Prostate gland (tissue), 2 donors: ENCODE results near the gene MLIP. TPM values are rescaled to one million over a fixed set of nuclear protein-coding genes. Genes with fewer than 3 reads are reported as not detected.
"Not testable (repeated sequence)": the region's sequence is repeated elsewhere in the genome, so short reads cannot be mapped to it uniquely, and the experiment has no call there.

Experiments
- DNase-seq: peaks from one replicate; pipeline ENCODE4 v3.0.0-alpha.2; 2019; ENCODE audit warnings: low spot score
- H3K27ac ChIP-seq, 2 donors: fragments of 200-600 bp; sonication (generic); 2 replicates each; pipeline ENCODE4 v1.5.1; 2017 to 2019
- H3K27me3 ChIP-seq: fragments of 200-600 bp; sonication (generic); replicated peaks from 2 replicates; pipeline ENCODE4 v1.5.1; 2019; ENCODE audit not compliant: insufficient read depth
- H3K36me3 ChIP-seq, 2 donors: fragments of 200-600 bp; sonication (generic); 1 replicate in 1 of 2; 2 replicates in 1 of 2; pipeline versions ENCODE4 v1.5.1 to v1.8.1; 2017 to 2019
- H3K4me1 ChIP-seq: fragments of 200-600 bp; sonication (generic); replicated peaks from 2 replicates; pipeline ENCODE4 v1.5.1; 2019
- H3K4me3 ChIP-seq, 2 donors: fragments of 200-600 bp; sonication (generic); 2 replicates each; pipeline ENCODE4 v1.5.1; 2017 to 2019
- H3K9me3 ChIP-seq: fragments of 200-600 bp; sonication (generic); 2 replicates; pipeline ENCODE4 v1.5.1; 2017
- CTCF ChIP-seq, 4 experiments: fragments of 200-600 bp in 2 of 4; fragments of 450-650 bp in 2 of 4; sonication (generic) in 2 of 4; IDR thresholded peaks; 1 replicate in 3 of 4; 2 replicates in 1 of 4; pipeline ENCODE4 v1.5.1; 2016 to 2019; ENCODE audit warnings: antibody characterized with exemption in 4 of 4, mild to moderate bottlenecking in 2 of 4, moderate library complexity in 2 of 4
- POLR2A ChIP-seq: fragments of 450-650 bp; IDR thresholded peaks from one replicate; pipeline ENCODE4 v1.6.1; 2016; ENCODE audit warnings: antibody characterized with exemption, mild to moderate bottlenecking
- POLR2AphosphoS5 ChIP-seq: sonication (generic); formaldehyde crosslinking; IDR thresholded peaks from one replicate; pipeline ENCODE4 v1.6.1; 2017; ENCODE audit warnings: antibody characterized with exemption
- WGBS: methylation state at CpG from one replicate; pipeline ENCODE4 v1.1.5; 2018; 5-methylcytosine and 5-hydroxymethylcytosine counted together
- intact Hi-C: fragments of 100-400 bp; cut with DNase I; formaldehyde crosslinking; loops from one replicate; pipeline ENCODE4 v1.14.2; 2022
- total RNA-seq, 2 donors: library from RNA; depleted of rRNA; stranded (reverse); fragments of >200 nt; gene quantifications; one replicate each; pipeline ENCODE4 v1.1.0, GENCODE V29; 2016

The MLIP gene
- total RNA-seq, 2 donors from 2014 or later, result 0.55 to 1.9 TPM

GRCh38 chr6:54204921-54205591 lies 93.8 kb downstream of the MLIP start:
- WGBS, result 59% methylated on average over 2 of the region's 2 CpGs
- Histone ChIP-seq H3K27ac (no peak overlapping the region), H3K36me3 (no peaks in the 10 kb centered on the region), H3K9me3 (no peaks in the 10 kb centered on the region), H3K4me3 (no peak overlapping the region), H3K27me3 (no peaks in the 10 kb centered on the region), H3K4me1 (no peaks in the 10 kb centered on the region)
- intact Hi-C loops, result no loop called here
- no peak for DNase-seq
- TF ChIP-seq POLR2AphosphoS5 (no peak), POLR2A (no peak), CTCF (IDR thresholded peaks at IDR 0.05) (no peak)

- Histone ChIP-seq H3K36me3 (no peaks in the 10 kb centered on the region), H3K4me1 (no peaks in the 10 kb centered on the region), H3K27me3 (no peaks in the 10 kb centered on the region), H3K4me3 (no peak overlapping the region), H3K27ac (no peak overlapping the region), H3K9me3 (no peaks in the 10 kb centered on the region)
- intact Hi-C loops, result no loop called here
- no peak for TF ChIP-seq POLR2AphosphoS5
- no peak for TF ChIP-seq CTCF (IDR thresholded peaks at IDR 0.05)
- TF ChIP-seq POLR2A, result no peak
- no peak for DNase-seq
- 82% methylated on average over 2 of the region's 2 CpGs for WGBS
Measured at GRCh38 chr6:54206510-54206909, 95.3 kb downstream of the MLIP start.

GRCh38 chr6:54209983-54210382 lies 98.7 kb downstream of the MLIP start:
- H3K27ac ChIP-seq, DNase-seq, H3K36me3 ChIP-seq, H3K9me3 ChIP-seq, H3K4me3 ChIP-seq, intact Hi-C loops, H3K27me3 ChIP-seq, H3K4me1 ChIP-seq: not testable (repeated sequence)
- 74% methylated on average over 6 of the region's 7 CpGs for WGBS

- Histone ChIP-seq H3K27me3 (no peaks in the 10 kb centered on the region), H3K4me3 (no peak overlapping the region), H3K9me3 (no peaks in the 10 kb centered on the region), H3K27ac (no peak overlapping the region), H3K4me1 (no peaks in the 10 kb centered on the region), H3K36me3 (no peaks in the 10 kb centered on the region)
- DNase-seq, result no peak
- intact Hi-C loops, result no loop called here
- TF ChIP-seq POLR2A, result no peak
- no peak for TF ChIP-seq CTCF (IDR thresholded peaks at IDR 0.05)
- TF ChIP-seq POLR2AphosphoS5, result no peak
- 89% methylated on average over 1 of the region's 1 CpG for WGBS
Measured at GRCh38 chr6:54214286-54214685, 103.0 kb downstream of the MLIP start.

GRCh38 chr6:54216336-54216735 lies 105.1 kb downstream of the MLIP start:
- no peak for DNase-seq
- no peaks in the 10 kb centered on the region for H3K36me3 ChIP-seq
- intact Hi-C loops, result no loop called here
- H3K27me3 ChIP-seq, result no peaks in the 10 kb centered on the region
- no peak overlapping the region for H3K27ac ChIP-seq
- H3K4me1 ChIP-seq, result no peaks in the 10 kb centered on the region
- TF ChIP-seq POLR2AphosphoS5 (no peak), POLR2A (no peak), CTCF (IDR thresholded peaks at IDR 0.05) (no peak)
- H3K9me3 ChIP-seq, result no peaks in the 10 kb centered on the region
- H3K4me3 ChIP-seq, result no peak overlapping the region
